Smooth muscle cell (in vitro differentiated cells): ENCODE data around the gene TSPAN11. TPM values are rescaled to one million over a fixed set of nuclear protein-coding genes. Genes with fewer than 3 reads are reported as not detected.

ENCODE experiments used
- DNase-seq: peaks from one replicate; lab custom pipeline; 2025; ENCODE audit not compliant: unreplicated experiment; lab: John Stamatoyannopoulos, UW
- H2AFZ ChIP-seq: fragments of 200-600 bp; sonication (generic); 2 replicates; pipeline ENCODE4 v1.6.0; 2016; ENCODE audit warnings: antibody characterized with exemption, low read depth, mild to moderate bottlenecking
- H3F3A ChIP-seq: fragments of 200-600 bp; sonication (generic); 2 replicates; pipeline ENCODE4 v1.6.0; 2017; ENCODE audit warnings: antibody characterized with exemption, low read depth
- H3K27ac ChIP-seq: fragments of 200-600 bp; sonication (generic); 2 replicates; pipeline ENCODE4 v1.5.1; 2016; ENCODE audit warnings: low read depth, mild to moderate bottlenecking
- H3K27me3 ChIP-seq: fragments of 200-600 bp; sonication (generic); 2 replicates; pipeline ENCODE4 v1.6.1; 2016; ENCODE audit warnings: low read depth, mild to moderate bottlenecking
- H3K36me3 ChIP-seq: fragments of 200-600 bp; sonication (generic); 2 replicates; pipeline ENCODE4 v1.5.1; 2016; ENCODE audit warnings: low read depth
- H3K4me1 ChIP-seq: fragments of 200-600 bp; sonication (generic); 2 replicates; pipeline ENCODE4 v1.5.1; 2016; ENCODE audit warnings: low read depth
- H3K4me2 ChIP-seq: fragments of 200-600 bp; sonication (generic); 2 replicates; pipeline ENCODE4 v1.6.0; 2016; ENCODE audit warnings: mild to moderate bottlenecking
- H3K4me3 ChIP-seq: fragments of 200-600 bp; sonication (generic); 2 replicates; pipeline ENCODE4 v1.5.1; 2016; ENCODE audit warnings: mild to moderate bottlenecking
- H3K79me2 ChIP-seq: fragments of 200-600 bp; sonication (generic); 2 replicates; pipeline ENCODE4 v1.6.0; 2016; ENCODE audit warnings: low read depth, mild to moderate bottlenecking
- H3K9ac ChIP-seq: fragments of 200-600 bp; sonication (generic); 2 replicates; pipeline ENCODE4 v1.6.0; 2016; ENCODE audit warnings: low read depth
- H3K9me3 ChIP-seq: fragments of 200-600 bp; sonication (generic); replicated peaks from 2 replicates; pipeline ENCODE4 v1.5.1; 2016; ENCODE audit warnings: low read depth
- H4K20me1 ChIP-seq: fragments of 200-600 bp; sonication (generic); 2 replicates; pipeline ENCODE4 v1.6.0; 2016; ENCODE audit warnings: low read depth
- WGBS: methylation state at CpG from one replicate; pipeline ENCODE4 v1.1.7; 2016; ENCODE audit warnings: low lambda C conversion rate; 5-methylcytosine and 5-hydroxymethylcytosine counted together
- polyA plus RNA-seq: library from polyadenylated mRNA; unstranded; fragments of >200 nt; fragmentation: Nextera tagmentation; extraction: Ambion mirVana; gene quantifications from 2 replicates; pipeline ENCODE4 v1.2.1, GENCODE V29; 2016
- total RNA-seq: library from RNA; depleted of rRNA; stranded (reverse); fragments of >200 nt; gene quantifications from 2 replicates; pipeline ENCODE4 v1.2.3, GENCODE V29; 2014
- TF ChIP-seq, protein P1 (sequence below): fragments of 200-600 bp; sonication (generic); IDR thresholded peaks from 2 replicates; pipeline ENCODE4 v1.5.1; 2017; ENCODE audit warnings: borderline replicate concordance, mild to moderate bottlenecking, antibody characterized with exemption; ENCODE audit not compliant: insufficient read depth, poor library complexity, severe bottlenecking

Gene TSPAN11
- total and polyA plus RNA-seq, 2 experiments from 2014 or later: 2.8 to 3.0 TPM

DNA sequence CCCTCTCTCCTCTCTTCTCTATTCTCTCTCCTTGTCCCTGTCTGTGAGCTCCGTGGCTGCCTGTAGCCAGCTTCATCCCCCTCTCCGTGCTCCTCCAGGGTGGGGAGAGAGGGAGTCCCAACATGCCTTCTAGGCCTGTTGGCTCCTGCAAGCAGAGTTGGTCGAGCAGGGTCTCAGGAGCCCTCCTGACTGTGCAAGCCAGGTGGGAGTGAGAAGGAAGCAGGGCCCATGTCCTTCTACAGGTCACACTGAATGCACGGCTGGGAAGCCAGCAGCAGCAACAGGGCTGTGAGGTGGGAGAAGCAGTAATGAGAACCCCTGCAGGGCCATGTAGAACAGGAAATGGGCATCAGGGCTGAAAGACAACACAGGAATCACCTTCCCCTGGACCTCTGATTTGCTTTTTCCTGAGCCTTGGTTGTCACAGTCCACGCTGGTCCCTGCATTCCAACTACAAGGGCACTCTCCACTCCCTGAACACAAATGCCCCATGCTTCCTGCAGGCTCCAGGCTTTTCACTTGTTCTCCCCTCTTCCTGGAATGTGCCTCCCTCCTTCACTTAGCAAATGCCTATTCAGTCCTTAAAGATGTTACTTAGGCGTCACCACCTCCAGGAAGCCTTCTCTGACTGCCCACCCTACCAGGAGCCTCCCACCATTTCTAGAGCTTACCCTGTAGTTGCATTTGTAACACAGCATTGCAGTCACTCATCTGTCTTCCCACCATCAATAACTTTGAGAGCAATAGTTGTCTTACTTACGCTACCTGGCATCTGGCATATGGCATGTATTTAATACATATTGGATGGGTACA is 51.2 kb downstream of the TSPAN11 start:
- H2AFZ ChIP-seq: no peak overlapping the region
- H3K27me3 ChIP-seq: peaks cover 12% of the 10 kb centered on the region
- H3K4me3 ChIP-seq: no peak overlapping the region
- H3F3A ChIP-seq: no peaks in the 10 kb centered on the region
- H3K9me3 ChIP-seq: no peaks in the 10 kb centered on the region
- 84% methylated on average over 7 of the region's 7 CpGs for WGBS
- no peak overlapping the region for H3K9ac ChIP-seq
- H4K20me1 ChIP-seq: no peaks in the 10 kb centered on the region
- H3K4me2 ChIP-seq: no peak overlapping the region
- H3K27ac ChIP-seq: no peak overlapping the region
- H3K4me1 ChIP-seq: no peaks in the 10 kb centered on the region
- H3K79me2 ChIP-seq: no peaks in the 10 kb centered on the region
- no peak for DNase-seq
- no peaks in the 10 kb centered on the region for H3K36me3 ChIP-seq
- TF ChIP-seq, protein P1, sequence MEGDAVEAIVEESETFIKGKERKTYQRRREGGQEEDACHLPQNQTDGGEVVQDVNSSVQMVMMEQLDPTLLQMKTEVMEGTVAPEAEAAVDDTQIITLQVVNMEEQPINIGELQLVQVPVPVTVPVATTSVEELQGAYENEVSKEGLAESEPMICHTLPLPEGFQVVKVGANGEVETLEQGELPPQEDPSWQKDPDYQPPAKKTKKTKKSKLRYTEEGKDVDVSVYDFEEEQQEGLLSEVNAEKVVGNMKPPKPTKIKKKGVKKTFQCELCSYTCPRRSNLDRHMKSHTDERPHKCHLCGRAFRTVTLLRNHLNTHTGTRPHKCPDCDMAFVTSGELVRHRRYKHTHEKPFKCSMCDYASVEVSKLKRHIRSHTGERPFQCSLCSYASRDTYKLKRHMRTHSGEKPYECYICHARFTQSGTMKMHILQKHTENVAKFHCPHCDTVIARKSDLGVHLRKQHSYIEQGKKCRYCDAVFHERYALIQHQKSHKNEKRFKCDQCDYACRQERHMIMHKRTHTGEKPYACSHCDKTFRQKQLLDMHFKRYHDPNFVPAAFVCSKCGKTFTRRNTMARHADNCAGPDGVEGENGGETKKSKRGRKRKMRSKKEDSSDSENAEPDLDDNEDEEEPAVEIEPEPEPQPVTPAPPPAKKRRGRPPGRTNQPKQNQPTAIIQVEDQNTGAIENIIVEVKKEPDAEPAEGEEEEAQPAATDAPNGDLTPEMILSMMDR: no peak

DNA sequence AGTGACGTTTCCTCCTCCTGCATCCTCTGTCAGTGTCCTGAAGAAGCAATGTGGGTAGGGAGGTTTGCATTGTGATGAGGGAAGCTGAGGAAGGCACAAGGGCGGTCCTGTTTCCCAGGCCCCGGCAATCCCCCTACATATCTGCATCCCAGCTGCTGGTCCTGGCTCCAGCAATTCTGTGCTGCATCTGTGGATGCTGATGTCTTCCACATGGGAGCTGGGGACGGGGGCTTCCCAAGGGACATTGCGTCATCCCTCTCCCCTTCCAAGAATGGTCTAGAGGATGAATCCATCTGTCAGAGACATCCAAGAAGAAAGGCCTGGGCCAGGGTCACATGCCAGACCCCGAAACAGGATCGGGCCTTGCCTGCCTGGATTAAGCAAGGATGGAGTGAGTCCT is 52.1 kb downstream of the TSPAN11 start:
- no peaks in the 10 kb centered on the region for H3K36me3 ChIP-seq
- H3K27me3 ChIP-seq: peaks cover 4% of the 10 kb centered on the region
- H3K9ac ChIP-seq: no peak overlapping the region
- H3K9me3 ChIP-seq: no peaks in the 10 kb centered on the region
- H3F3A ChIP-seq: no peaks in the 10 kb centered on the region
- DNase-seq: no peak
- no peaks in the 10 kb centered on the region for H4K20me1 ChIP-seq
- H3K27ac ChIP-seq: no peak overlapping the region
- H3K4me1 ChIP-seq: no peaks in the 10 kb centered on the region
- H3K79me2 ChIP-seq: no peaks in the 10 kb centered on the region
- TF ChIP-seq, protein P1: no peak
- no peak overlapping the region for H2AFZ ChIP-seq
- 87% methylated on average over 7 of the region's 7 CpGs for WGBS
- no peak overlapping the region for H3K4me3 ChIP-seq
- H3K4me2 ChIP-seq: no peak overlapping the region

DNA sequence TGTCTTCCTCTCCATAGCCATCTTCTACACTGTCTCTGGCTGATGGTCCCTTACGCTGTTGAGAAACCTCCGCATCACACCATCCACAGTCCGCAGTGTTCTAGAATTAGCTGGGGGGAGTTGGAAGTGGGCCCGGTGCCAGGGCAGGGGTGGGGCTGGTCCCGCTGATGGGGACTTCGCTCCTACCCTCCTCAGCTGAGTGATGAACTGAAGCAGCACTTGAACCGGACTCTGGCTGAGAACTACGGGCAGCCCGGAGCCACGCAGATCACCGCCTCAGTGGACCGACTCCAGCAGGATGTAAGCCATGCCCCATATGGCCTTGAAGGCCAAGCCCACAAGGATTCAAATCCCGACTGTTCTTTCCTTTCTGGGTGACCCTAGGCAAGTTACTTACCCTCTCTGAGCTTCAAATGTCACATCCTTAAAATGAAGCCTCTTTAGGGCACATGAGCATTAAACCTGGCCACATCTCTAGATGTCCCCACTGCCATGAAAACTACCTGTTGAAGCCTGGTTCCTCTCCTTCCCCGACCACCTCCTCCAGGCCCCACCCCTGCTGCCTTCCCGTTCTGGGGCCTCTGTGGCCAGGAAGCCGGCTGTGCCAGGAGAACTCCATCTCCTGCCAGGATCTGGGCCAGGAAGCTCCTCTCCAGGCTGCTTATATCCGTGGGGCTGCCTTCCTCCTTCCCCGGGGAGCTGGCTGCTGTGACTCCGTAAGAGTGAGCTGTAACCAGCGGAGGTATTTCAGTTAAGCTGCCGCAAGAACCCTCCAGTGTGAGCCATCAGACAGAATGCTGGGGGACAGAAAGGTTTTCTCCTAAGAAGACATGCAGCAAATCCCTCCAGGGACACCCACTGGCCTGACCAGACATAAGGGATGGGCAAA is 53.1 kb downstream of the TSPAN11 start:
- no peaks in the 10 kb centered on the region for H3K27me3 ChIP-seq
- no peak overlapping the region for H3K9ac ChIP-seq
- H4K20me1 ChIP-seq: no peaks in the 10 kb centered on the region
- H3K4me3 ChIP-seq: no peak overlapping the region
- no peak overlapping the region for H3K4me2 ChIP-seq
- no peak overlapping the region for H3K27ac ChIP-seq
- TF ChIP-seq, protein P1: no peak
- no peak for DNase-seq
- H3K79me2 ChIP-seq: no peaks in the 10 kb centered on the region
- H3K4me1 ChIP-seq: no peaks in the 10 kb centered on the region
- no peaks in the 10 kb centered on the region for H3K36me3 ChIP-seq
- 82% methylated on average over 21 of the region's 21 CpGs for WGBS
- H3K9me3 ChIP-seq: no peaks in the 10 kb centered on the region
- no peak overlapping the region for H2AFZ ChIP-seq
- no peaks in the 10 kb centered on the region for H3F3A ChIP-seq
